HL-60 (cell line): ENCODE data around the gene ZNF641.

ENCODE experiments used
- POLR2AphosphoS5 ChIP-seq: IDR thresholded peaks from 2 replicates; pipeline ENCODE4 v1.6.1; 2012; ENCODE audit warnings: low read depth
- TF ChIP-seq, protein P1 (sequence below): IDR thresholded peaks from one replicate; pipeline ENCODE4 v1.5.1; 2011; ENCODE audit warnings: low read length, control low read depth, inconsistent platforms; ENCODE audit not compliant: insufficient read depth
- TF ChIP-seq, protein P2 (sequence below): IDR thresholded peaks from 2 replicates; pipeline ENCODE4 v1.6.1; 2012; ENCODE audit warnings: low read depth; ENCODE audit not compliant: insufficient replicate concordance

DNA sequence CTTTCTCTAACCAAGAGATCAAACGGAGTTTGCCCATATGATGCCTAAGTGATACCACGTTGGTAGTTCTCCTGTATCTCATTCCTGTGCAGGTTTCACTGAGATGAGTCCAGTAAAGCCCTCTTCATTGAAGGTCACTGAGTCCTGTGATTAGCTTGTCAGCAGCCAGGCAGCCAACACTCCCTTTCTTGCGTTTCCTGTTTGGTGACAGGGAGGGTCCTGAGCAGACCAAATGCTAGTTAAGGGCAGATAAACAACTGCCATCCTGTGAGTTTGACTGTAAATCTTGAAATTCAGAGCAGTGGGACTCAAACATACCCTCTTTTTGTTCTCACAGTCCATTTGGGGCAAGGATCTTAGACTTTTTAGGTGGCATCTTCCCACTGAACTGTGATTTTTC lies 39.4 kb downstream of the ZNF641 start:
- TF ChIP-seq POLR2AphosphoS5: no peak
- TF ChIP-seq, protein P1, sequence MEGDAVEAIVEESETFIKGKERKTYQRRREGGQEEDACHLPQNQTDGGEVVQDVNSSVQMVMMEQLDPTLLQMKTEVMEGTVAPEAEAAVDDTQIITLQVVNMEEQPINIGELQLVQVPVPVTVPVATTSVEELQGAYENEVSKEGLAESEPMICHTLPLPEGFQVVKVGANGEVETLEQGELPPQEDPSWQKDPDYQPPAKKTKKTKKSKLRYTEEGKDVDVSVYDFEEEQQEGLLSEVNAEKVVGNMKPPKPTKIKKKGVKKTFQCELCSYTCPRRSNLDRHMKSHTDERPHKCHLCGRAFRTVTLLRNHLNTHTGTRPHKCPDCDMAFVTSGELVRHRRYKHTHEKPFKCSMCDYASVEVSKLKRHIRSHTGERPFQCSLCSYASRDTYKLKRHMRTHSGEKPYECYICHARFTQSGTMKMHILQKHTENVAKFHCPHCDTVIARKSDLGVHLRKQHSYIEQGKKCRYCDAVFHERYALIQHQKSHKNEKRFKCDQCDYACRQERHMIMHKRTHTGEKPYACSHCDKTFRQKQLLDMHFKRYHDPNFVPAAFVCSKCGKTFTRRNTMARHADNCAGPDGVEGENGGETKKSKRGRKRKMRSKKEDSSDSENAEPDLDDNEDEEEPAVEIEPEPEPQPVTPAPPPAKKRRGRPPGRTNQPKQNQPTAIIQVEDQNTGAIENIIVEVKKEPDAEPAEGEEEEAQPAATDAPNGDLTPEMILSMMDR: no peak
- TF ChIP-seq, protein P2, sequence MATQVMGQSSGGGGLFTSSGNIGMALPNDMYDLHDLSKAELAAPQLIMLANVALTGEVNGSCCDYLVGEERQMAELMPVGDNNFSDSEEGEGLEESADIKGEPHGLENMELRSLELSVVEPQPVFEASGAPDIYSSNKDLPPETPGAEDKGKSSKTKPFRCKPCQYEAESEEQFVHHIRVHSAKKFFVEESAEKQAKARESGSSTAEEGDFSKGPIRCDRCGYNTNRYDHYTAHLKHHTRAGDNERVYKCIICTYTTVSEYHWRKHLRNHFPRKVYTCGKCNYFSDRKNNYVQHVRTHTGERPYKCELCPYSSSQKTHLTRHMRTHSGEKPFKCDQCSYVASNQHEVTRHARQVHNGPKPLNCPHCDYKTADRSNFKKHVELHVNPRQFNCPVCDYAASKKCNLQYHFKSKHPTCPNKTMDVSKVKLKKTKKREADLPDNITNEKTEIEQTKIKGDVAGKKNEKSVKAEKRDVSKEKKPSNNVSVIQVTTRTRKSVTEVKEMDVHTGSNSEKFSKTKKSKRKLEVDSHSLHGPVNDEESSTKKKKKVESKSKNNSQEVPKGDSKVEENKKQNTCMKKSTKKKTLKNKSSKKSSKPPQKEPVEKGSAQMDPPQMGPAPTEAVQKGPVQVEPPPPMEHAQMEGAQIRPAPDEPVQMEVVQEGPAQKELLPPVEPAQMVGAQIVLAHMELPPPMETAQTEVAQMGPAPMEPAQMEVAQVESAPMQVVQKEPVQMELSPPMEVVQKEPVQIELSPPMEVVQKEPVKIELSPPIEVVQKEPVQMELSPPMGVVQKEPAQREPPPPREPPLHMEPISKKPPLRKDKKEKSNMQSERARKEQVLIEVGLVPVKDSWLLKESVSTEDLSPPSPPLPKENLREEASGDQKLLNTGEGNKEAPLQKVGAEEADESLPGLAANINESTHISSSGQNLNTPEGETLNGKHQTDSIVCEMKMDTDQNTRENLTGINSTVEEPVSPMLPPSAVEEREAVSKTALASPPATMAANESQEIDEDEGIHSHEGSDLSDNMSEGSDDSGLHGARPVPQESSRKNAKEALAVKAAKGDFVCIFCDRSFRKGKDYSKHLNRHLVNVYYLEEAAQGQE: no peak
